Psoas muscle (tissue), 8 donors: ENCODE results near the gene TMEM184A. TPM values are rescaled to one million over a fixed set of nuclear protein-coding genes. Genes with fewer than 3 reads are reported as not detected.

ENCODE experiments used
- ATAC-seq, 4 donors: fragments of 200-7000 bp; cut with Tn5 transposase; one replicate each; pipeline ENCODE4 v1.9.1; 2020; ENCODE audit warnings: moderate library complexity in 3 of 4, mild to moderate bottlenecking in 2 of 4
- DNase-seq, 2 donors: peaks; one replicate each; pipeline ENCODE4 v3.0.0-alpha.2; 2020
- H3K27ac ChIP-seq: fragments of 200-600 bp; one replicate; pipeline ENCODE4 v1.8.0; 2022
- H3K27me3 ChIP-seq, 3 donors: fragments of 200-600 bp in 1 of 3; one replicate each; pipeline versions ENCODE4 v1.6.1 to v1.8.0; 2013 to 2022; ENCODE audit warnings: low read length in 2 of 3, mild to moderate bottlenecking in 2 of 3, moderate library complexity in 1 of 3; ENCODE audit not compliant: insufficient read depth in 3 of 3
- H3K36me3 ChIP-seq, 2 donors: fragments of 200-600 bp in 1 of 2; one replicate each; pipeline versions ENCODE4 v1.6.1 to v1.8.0; 2013 to 2022; ENCODE audit warnings: low read depth in 1 of 2, mild to moderate bottlenecking in 1 of 2, moderate library complexity in 1 of 2; ENCODE audit not compliant: insufficient read depth in 1 of 2
- H3K4me1 ChIP-seq: fragments of 200-600 bp; one replicate; pipeline ENCODE4 v1.8.0; 2022
- H3K4me3 ChIP-seq: fragments of 200-600 bp; one replicate; pipeline ENCODE4 v1.8.0; 2022; ENCODE audit warnings: mild to moderate bottlenecking
- H3K9me3 ChIP-seq: fragments of 200-600 bp; one replicate; pipeline ENCODE4 v1.8.0; 2022
- CTCF ChIP-seq: fragments of 200-600 bp; IDR thresholded peaks from one replicate; pipeline ENCODE4 v1.8.0; 2022; ENCODE audit warnings: antibody characterized with exemption
- WGBS, 3 donors: extraction: QIAGEN DNeasy Blood & Tissue Kit; methylation state at CpG; one replicate each; pipeline versions ENCODE4 v1.1.6 to v1.1.7; 2013; 5-methylcytosine and 5-hydroxymethylcytosine counted together
- intact Hi-C, 2 donors: fragments of 100-400 bp; cut with DNase I; formaldehyde crosslinking; loops; one replicate each; pipeline versions ENCODE4 v1.11.0 to v1.14.2; 2022
- polyA plus RNA-seq, 3 donors: library from polyadenylated mRNA; stranded (reverse); fragments of 200-250 nt; gene quantifications; one replicate each; pipeline ENCODE4 v1.2.3, GENCODE V29; 2013
- total RNA-seq, 4 donors: library from RNA; stranded (reverse); fragmentation: NEBNext Ultra II Directional in 2 of 4; extraction: Animal tissue kit (Norgen Biotek cat#: 25700) in 2 of 4; gene quantifications; one replicate each; pipeline versions ENCODE4 v1.2.1 to v1.2.4, GENCODE V29; 2021 to 2023
- donor health status: healthy with polysubstance abuse.
- donor health status: DM: no; HTN: no; CAD: no; lungs with moderate emphysema.
- donor health status: Bipolar disorder and iron deficiency.
- donor health status: healthy.
- donor health status: DM: yes; HTN: yes; CAD: no.
- donor health status: DM: no; HTN: no; CAD: no.
- donor health status: DM: no; HTN: no; CAD: no.
- donor health status: DM: yes; HTN: yes; CAD: no.

TMEM184A gene
- total and polyA plus RNA-seq, 7 donors: 0.40 to 6.0 (median 2.8) TPM

DNA sequence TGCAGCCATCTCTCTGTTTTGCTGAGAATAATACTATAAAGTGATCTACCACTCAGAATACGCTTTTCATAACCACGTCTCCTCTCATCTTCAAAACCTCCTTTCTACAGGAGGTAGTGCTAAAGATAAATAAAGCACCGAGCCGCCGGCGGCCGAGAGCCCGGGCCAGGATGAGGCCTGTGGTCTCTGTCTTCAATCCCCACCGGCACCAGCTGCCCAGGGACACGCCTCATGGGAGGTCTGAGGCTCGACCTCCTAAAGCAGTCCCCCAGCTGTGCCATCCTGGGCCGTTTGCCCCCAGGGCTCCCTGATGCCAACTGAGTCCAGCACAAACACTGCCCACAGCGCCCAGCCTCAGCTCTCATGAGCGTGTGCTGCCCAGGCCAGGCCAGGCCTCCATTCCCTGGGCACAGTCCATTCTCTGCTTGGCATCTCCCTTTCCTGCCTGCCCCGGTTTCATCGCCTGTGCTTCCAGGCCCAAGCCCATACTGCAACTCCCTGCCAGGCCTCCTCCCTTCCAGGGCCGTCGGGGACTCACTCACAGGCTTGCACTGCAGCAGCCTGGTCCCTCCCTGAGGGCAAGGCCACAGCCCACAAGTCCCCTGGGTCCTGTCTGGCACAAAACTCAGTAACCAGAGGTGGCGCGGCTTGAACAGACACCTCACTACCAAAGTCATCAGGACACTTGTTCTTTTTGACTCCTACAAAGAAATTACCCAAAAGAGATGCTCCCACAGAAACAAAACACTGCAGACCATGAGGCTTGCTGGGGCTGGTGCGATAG lies 54.3 kb downstream of the TMEM184A start:
- DNase-seq: no peak
- Histone ChIP-seq H3K27ac (no peak overlapping the region), H3K4me1 (peaks cover 16% of the 10 kb centered on the region), H3K27me3 (no peaks in the 10 kb centered on the region), H3K36me3 (peaks cover 3 to 63% of the 10 kb centered on the region in 2 donors), H3K4me3 (no peak overlapping the region), H3K9me3 (no peaks in the 10 kb centered on the region)
- no peak for TF ChIP-seq CTCF
- intact Hi-C loops: loop anchor here in 1 of 2 donors (5.0 kb wide), 1 partner anchor 39 kb away; no protein-coding TSS in a partner anchor
- WGBS, 3 donors: 77 to 92% (median 82%) methylated on average over 21 of the region's 21 CpGs
- ATAC-seq: no peak

GRCh38 chr7:1500064-1500807 lies 55.8 kb downstream of the TMEM184A start:
- no peak for ATAC-seq
- DNase-seq: no peak
- intact Hi-C loops: loop anchor here in 1 of 2 donors (5.0 kb wide), 1 partner anchor 38 kb away; no protein-coding TSS in a partner anchor

DNA sequence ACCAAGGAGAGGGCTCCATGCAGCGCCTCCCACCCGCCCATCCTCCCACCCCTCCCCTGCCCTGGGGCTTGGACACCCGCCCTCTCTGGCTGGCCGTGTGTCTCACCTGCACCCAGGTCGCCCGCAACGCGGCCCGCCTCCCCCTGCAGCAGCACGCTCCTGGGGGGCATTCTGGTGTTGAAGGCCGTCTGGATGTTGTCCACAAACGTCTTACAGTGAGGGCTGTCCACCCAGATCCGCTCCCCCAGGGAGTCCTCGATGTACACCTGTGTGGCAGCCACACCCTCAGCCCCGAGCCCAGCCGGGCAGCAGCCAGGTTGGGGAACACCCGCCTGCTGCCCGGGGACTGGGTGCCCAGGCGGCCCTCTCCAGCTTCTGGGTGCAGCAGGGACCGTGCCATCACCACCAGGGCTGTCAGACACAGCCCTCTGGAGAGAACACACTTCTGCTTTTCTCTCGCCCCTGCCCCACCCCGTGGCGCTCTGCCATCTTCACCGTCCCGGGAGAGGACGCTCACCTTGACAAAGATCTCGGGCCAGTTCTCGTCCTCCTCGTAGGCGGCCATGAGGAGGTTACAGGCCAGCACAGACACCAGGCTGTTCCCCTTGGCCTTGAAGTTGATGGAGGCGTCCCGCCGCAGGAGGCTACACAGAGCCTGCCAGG lies 56.5 kb downstream of the TMEM184A start:
- intact Hi-C loops: loop anchor here in 1 of 2 donors (5.0 kb wide), 1 partner anchor 37 kb away; no protein-coding TSS in a partner anchor
- no peak for ATAC-seq
- no peak overlapping the region for H3K4me3 ChIP-seq
- no peaks in the 10 kb centered on the region for H3K9me3 ChIP-seq
- no peak for TF ChIP-seq CTCF
- H3K4me1 ChIP-seq: peaks cover 16% of the 10 kb centered on the region
- no peak for DNase-seq
- no peaks in the 10 kb centered on the region for H3K27me3 ChIP-seq
- peaks cover 3 to 83% of the 10 kb centered on the region in 2 donors for H3K36me3 ChIP-seq
- 88 to 91% (median 90%) methylated on average over 33 of the region's 33 CpGs for WGBS, 3 donors
- H3K27ac ChIP-seq: no peak overlapping the region

More at GRCh38 chr7:1500064-1500807, 55.8 kb downstream of the TMEM184A start:
- no peak overlapping the region for H3K27ac ChIP-seq
- H3K9me3 ChIP-seq: no peaks in the 10 kb centered on the region
- no peak for TF ChIP-seq CTCF
- H3K4me1 ChIP-seq: peaks cover 16% of the 10 kb centered on the region
- 92 to 94% (median 93%) methylated on average over 33 to 34 of the region's 34 CpGs for WGBS, 3 donors
- H3K36me3 ChIP-seq: peaks cover 3 to 78% of the 10 kb centered on the region in 2 donors
- no peaks in the 10 kb centered on the region for H3K27me3 ChIP-seq
- H3K4me3 ChIP-seq: no peak overlapping the region

DNA sequence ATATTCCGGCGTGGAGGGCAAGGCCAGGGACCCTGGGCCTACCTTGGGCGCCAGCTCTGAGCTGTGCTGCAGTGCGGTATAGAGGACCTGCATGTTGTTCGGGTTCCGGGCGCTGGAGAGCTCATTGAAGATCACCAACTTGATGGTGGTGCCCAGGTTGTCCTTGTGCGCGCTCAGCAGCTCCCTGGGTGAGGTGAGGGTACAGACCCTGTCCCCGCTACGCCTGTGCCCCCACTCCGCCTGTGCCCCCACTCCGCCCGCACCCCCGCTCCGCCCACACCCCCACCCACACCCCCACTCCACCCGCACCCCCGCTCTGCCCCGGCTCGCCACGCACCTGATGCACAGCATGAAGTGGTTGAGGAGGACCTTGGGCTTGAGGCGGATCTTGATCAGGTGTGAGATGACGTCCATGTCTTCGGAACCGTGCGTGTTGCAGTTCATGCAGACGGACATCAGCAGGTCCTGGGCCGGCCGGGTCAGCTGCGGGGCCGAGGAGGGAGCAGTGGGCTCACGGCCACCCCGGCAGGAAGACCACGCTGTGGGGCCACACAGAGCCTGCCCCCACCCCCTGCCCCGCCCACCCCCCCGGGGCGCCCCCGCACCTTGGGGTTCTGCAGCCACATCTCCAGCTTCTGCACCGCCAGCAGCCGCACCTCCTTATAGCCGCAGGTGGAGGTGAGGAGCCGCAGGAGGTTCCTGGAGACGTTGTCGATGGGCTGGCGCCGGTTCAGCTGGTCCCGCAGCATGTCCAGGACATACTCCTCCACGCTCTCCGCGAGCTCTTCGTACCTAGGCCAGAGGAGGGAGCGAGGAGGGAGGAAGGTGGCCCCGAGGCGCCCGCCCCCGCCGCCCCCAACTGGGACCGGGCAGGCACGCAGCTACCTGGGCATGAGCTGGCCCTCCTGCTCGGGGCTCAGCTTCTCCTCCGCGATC lies 57.4 kb downstream of the TMEM184A start:
- Histone ChIP-seq H3K4me3 (no peak overlapping the region), H3K36me3 (peaks cover 3 to 90% of the 10 kb centered on the region in 2 donors), H3K27me3 (no peaks in the 10 kb centered on the region), H3K27ac (no peak overlapping the region), H3K4me1 (peaks cover 16% of the 10 kb centered on the region), H3K9me3 (no peaks in the 10 kb centered on the region)
- no peak for TF ChIP-seq CTCF
- 93 to 95% (median 94%) methylated on average over 47 to 62 of the region's 62 CpGs for WGBS, 3 donors
- intact Hi-C loops: no loop called here
- ATAC-seq (no peak), DNase-seq (no peak)
